Endothelial cell of coronary artery (primary cell): ENCODE results near the gene WDR45. TPM values are rescaled to one million over a fixed set of nuclear protein-coding genes. Genes with fewer than 3 reads are reported as not detected.

Experiments
- total RNA-seq: library from RNA; depleted of rRNA; stranded (reverse); fragments of >200 nt; gene quantifications from 2 replicates; pipeline ENCODE4 v1.2.3, GENCODE V29; 2014

The WDR45 gene
- 15.9 and 26.7 TPM in 2 replicates for total RNA-seq

DNA sequence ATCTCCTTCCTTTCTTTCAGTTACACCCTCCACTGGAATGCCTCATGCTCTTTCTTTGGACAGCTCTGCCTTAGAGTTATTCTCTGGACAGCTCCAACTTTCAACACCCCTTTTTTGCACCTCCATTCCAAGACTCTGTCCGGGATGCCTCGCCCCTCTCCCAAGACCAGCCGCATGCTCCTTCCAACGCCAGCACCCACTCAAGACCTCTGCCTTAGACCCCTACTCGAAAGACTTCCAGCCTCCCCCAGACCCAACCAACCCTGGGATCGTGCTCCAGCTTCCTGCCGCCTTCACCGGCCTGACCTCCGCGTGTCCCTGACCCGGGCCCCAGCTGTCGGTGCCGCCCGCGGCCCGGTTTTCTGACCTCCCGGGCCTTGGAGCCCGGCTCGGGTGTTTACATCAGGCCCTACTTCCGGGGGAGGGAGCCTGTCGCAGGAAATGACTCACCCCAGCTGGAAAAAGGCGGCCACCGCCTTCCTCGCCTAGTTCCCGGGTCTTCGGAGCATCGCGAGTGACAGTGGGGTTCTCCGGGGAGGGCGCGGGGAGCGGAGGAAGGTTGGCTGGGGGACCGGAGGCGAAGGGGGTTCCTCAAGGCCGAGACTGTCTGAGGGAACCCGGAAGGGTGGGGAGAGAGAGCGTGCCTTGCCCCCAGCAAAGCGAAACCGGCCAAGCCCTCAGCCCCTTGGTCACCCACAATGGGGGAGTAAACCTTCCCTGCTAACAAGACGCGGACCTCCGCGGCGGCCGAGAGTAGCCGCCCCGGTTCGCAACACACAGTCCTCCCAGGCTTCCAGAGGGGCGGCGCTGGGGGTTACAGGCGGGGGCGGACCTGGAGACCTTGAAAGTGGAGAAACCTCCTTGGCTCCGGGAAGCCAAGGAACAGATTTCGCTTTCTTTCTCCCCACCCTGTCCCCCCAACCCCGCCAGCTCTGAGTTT lies at the start of gene WDR45:
Gene WDR45 (minus strand): TSS at position 399 of the 940 bp plus-strand sequence. CDS start 1,792 bp downstream, outside the sequence.

DNA sequence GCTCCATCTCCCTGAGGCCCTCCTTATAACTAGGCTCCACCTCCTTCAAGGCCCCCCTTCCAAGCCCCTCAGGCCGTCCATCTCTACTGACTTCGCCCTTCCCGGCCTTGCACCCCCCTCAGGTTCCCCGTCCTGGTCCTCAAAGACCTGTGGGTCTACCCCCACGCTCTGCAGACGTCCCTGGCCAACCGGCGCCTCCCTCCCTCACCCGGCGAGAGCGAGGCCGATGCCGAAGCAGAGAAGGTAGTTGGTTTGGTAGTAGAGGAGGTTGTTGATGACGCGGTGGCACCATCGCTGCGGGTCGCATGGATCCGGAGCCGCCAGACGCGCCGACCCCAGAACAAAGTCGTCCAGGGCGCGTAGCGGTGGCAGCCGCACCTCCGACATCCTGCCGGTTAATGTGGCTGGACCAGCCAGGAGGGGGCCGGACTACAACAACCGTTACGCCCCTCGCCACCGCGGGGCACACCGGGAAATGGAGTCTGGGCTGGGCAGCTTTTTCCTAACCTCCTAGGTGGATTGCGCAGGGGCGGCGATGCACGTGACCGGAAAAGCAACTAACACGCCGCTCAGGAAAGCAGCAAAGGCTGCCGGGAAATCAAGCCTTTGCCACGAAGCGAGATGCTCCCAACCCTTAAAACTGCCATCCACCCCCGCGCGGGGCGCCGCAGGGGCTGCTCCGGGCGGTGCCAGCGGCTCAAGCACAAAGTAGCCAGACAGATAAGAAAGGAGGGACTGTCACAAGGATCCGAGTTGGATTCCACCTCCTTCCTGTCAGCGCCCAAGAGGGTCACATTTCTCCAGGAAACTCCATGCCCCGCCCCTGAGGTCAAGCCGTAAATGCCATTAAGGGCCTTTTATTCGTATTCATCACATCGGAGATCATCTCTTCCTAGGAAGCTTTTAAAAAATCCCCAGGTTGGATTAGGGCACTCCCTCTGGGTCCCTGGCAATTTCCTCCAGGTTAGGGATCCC lies 5.8 kb downstream of the WDR45 start, which contains the start of gene PRAF2:
Gene PRAF2 (minus strand): TSS at position 402 of the 975 bp plus-strand sequence. CDS start 15 bp downstream, at position 387.

DNA sequence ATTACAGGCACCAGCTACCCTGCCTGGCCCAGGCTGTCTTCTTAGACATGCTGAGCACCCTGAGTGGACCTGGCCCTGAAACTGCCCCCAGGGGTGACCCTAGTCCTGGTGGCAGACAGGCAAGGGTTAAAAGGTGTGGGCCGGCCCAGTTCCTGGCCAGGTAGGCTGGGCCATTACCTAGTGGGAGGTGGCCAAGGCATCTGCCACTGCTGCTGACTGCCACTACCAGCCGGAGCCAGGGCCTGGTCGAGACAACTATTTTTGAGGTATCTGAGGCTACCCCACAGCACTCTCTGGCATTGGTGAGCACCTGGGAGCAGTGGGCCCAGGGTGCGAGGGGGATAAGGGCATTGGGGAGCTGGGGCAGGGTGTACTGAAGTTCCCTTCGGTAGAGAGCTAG lies 20.9 kb downstream of the WDR45 start, which contains the start of gene CCDC120:
Gene CCDC120 (plus strand): TSS at position 206 of the 400 bp plus-strand sequence. CDS start 3,043 bp downstream, outside the sequence.

DNA sequence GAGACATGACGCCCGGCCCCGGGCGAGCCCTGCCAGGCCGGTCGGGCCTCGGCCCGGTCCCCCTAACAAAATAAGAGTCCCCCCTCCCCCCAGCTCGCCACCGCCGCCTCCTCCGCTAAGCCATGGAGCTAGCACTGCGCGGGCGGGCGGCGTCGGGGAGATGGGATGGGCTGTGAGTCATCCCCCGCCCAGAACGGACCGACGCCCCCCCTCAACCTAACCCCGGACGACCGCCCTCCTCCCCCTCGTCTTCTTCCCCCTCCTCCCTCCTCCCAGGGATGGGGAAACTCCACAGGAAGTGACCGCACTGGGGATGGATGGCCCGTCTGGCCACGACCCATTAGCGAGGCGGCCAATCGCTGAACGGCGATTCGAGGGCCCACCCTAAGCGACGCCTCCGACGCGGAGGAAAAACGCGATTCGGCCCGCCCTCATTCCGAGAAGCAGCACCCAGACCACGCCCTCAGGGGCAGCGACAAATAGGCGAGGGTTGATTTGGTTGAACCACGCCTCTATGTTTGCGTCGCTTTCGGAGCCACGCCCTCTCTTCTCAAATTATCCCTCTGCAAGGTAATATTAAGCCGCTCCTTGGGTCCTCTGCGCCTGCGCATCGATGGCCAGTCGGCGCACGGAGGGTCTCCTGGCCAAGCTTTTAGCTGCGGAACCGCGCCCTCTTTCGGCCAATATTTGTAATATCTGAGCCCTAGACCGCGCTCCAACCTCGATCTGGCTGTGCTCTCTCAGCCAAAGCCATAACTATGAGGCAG lies 36.3 kb downstream of the WDR45 start, which contains the start of gene TFE3:
Gene TFE3 (minus strand): TSS at position 138 of the 767 bp plus-strand sequence. CDS start 131 bp downstream, at position 7.

Other genes starting within 250 kb of the WDR45 start
- gene PCSK1N, start 244.3 kb downstream of the WDR45 start, total RNA-seq, result not detected in 2 replicates
- 16.2 and 18.1 TPM in 2 replicates for gene TIMM17B, start 182.1 kb downstream of the WDR45 start, total RNA-seq
- gene PQBP1, start 182.0 kb downstream of the WDR45 start, total RNA-seq, result 88.2 and 121 TPM in 2 replicates
- 8.6 and 9.0 TPM in 2 replicates for gene SLC35A2, start 168.2 kb downstream of the WDR45 start, total RNA-seq
- gene PIM2, start 160.9 kb downstream of the WDR45 start, total RNA-seq, result 3.2 and 3.4 TPM in 2 replicates
- 25.2 and 31.2 TPM in 2 replicates for gene OTUD5, start 122.3 kb downstream of the WDR45 start, total RNA-seq
- 0.18 and 0.47 TPM in 2 replicates for gene KCND1, start 108.0 kb downstream of the WDR45 start, total RNA-seq
- 34.0 and 34.5 TPM in 2 replicates for gene GRIPAP1, start 77.6 kb downstream of the WDR45 start, total RNA-seq
- gene TFE3, start 36.5 kb downstream of the WDR45 start, total RNA-seq, result 16.4 and 22.4 TPM in 2 replicates
- gene CCDC120, start 20.9 kb downstream of the WDR45 start, total RNA-seq, result 0.45 and 1.1 TPM in 2 replicates
- gene PRAF2, start 5.9 kb downstream of the WDR45 start, total RNA-seq, result 3.2 and 4.8 TPM in 2 replicates
- gene GPKOW, start 43.8 kb upstream of the WDR45 start, total RNA-seq, result 22.9 and 25.8 TPM in 2 replicates
- 0.27 and 1.0 TPM in 2 replicates for gene MAGIX, start 82.9 kb upstream of the WDR45 start, total RNA-seq
- gene PLP2, start 92.0 kb upstream of the WDR45 start, total RNA-seq, result 19.7 and 22.5 TPM in 2 replicates
- 3.4 and 6.5 TPM in 2 replicates for gene PRICKLE3, start 106.5 kb upstream of the WDR45 start, total RNA-seq
- gene SYP, start 120.3 kb upstream of the WDR45 start, total RNA-seq, result 0.09 and 0.28 TPM in 2 replicates
- gene CACNA1F, start 153.5 kb upstream of the WDR45 start, total RNA-seq, result under 0.01 TPM in 1 of 2 replicates, not detected in the other
- 8.9 and 9.6 TPM in 2 replicates for gene CCDC22, start 155.6 kb upstream of the WDR45 start, total RNA-seq
- gene FOXP3, start 184.8 kb upstream of the WDR45 start, total RNA-seq, result not detected in 2 replicates
- 1.5 and 8.1 TPM in 2 replicates for gene PPP1R3F, start 189.9 kb upstream of the WDR45 start, total RNA-seq
- gene GAGE10, start 223.8 kb upstream of the WDR45 start, total RNA-seq, result not detected in 2 replicates
- not detected in 2 replicates for gene GAGE12J, start 242.2 kb upstream of the WDR45 start, total RNA-seq